Esophagus (tissue), 2 donors: ENCODE measurements around the gene IMMP2L. TPM values are rescaled to one million over a fixed set of nuclear protein-coding genes. Genes with fewer than 3 reads are reported as not detected.

Experiments used
- H3K27ac ChIP-seq, 2 donors: one replicate each; pipeline ENCODE4 v1.5.1; 2013; ENCODE audit warnings: low read depth in 2 of 2, mild to moderate bottlenecking in 2 of 2, inconsistent platforms in 1 of 2, low read length in 1 of 2, moderate library complexity in 1 of 2
- H3K27me3 ChIP-seq, 2 donors: one replicate each; pipeline ENCODE4 v1.6.1; 2013; ENCODE audit warnings: low read length in 2 of 2, control low read depth in 1 of 2, mild to moderate bottlenecking in 1 of 2; ENCODE audit not compliant: insufficient read depth in 2 of 2, control insufficient read depth in 1 of 2
- H3K36me3 ChIP-seq, 2 donors: one replicate each; pipeline ENCODE4 v1.6.1; 2013; ENCODE audit warnings: low read length in 1 of 2; ENCODE audit not compliant: control insufficient read depth in 2 of 2, insufficient read depth in 2 of 2
- H3K4me1 ChIP-seq, 2 donors: one replicate each; pipeline ENCODE4 v1.6.1; 2013; ENCODE audit warnings: low read length in 1 of 2; ENCODE audit not compliant: control insufficient read depth in 2 of 2, insufficient read depth in 2 of 2
- H3K4me3 ChIP-seq, 2 donors: one replicate each; pipeline ENCODE4 v1.5.1; 2013; ENCODE audit warnings: low read length in 2 of 2, mild to moderate bottlenecking in 2 of 2, low read depth in 1 of 2, moderate library complexity in 1 of 2
- H3K9me3 ChIP-seq, 2 donors: one replicate each; pipeline ENCODE4 v1.6.1; 2013; ENCODE audit warnings: mild to moderate bottlenecking in 2 of 2, low read depth in 1 of 2, low read length in 1 of 2, moderate library complexity in 1 of 2; ENCODE audit not compliant: control insufficient read depth in 2 of 2, insufficient read depth in 1 of 2
- WGBS, 2 donors: extraction: QIAGEN DNeasy Blood & Tissue Kit; methylation state at CpG; one replicate each; pipeline ENCODE4 v1.1.7; 2013; 5-methylcytosine and 5-hydroxymethylcytosine counted together
- polyA plus RNA-seq, 2 donors: library from polyadenylated mRNA; stranded (reverse); fragments of 200-250 nt; gene quantifications; one replicate each; pipeline ENCODE4 v1.2.3, GENCODE V29; 2013
- donor health status: healthy with polysubstance abuse.
- donor health status: Bipolar disorder and iron deficiency.

The IMMP2L gene
- polyA plus RNA-seq, 2 donors = 6.5 to 14.5 TPM

DNA sequence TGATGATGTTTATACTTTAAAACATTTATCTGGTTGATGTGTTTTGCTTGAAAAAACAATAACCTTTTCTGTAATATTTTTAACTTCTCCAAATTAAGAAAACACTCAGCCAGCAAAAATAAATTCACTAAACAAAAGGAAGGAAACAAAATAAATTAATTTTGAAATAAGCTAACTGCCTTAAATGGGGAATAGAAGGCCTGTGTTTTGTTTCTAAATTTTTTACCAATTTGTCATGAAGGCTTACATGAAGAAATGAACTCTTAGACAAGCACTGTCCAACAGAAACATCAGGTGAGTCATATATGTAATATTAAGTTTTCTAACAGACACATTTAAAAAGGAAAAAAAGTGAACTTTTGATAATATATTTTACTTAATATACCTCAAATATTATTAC, 402.9 kb downstream of the IMMP2L start:
- Histone ChIP-seq H3K36me3 (no peaks in the 10 kb centered on the region), H3K4me1 (no peaks in the 10 kb centered on the region), H3K4me3 (no peak overlapping the region), H3K9me3 (no peaks in the 10 kb centered on the region), H3K27me3 (no peaks in the 10 kb centered on the region), H3K27ac (no peak overlapping the region)

DNA sequence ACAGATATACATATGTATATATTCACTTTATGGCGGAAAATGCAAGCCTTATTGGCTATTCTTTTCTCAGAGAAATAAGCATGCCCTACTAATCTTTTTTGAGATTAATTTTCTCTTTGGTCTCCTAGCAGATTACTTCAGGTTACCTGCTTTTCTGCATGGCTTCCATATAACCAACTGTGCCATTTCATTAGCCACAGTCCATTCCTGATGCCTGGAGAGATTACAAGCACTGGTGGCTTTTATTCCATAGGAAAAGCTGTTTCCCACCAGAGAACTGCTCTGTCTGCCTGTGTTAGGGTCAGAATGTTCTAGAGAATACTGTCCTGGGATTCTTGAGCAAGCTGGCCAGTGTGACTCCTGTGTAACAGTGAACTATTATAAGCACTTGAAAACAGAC, 411.6 kb downstream of the IMMP2L start:
- H3K27me3 ChIP-seq = no peaks in the 10 kb centered on the region
- no peak overlapping the region for H3K4me3 ChIP-seq
- no peaks in the 10 kb centered on the region for H3K9me3 ChIP-seq
- no peak overlapping the region for H3K27ac ChIP-seq
- H3K36me3 ChIP-seq = no peaks in the 10 kb centered on the region
- H3K4me1 ChIP-seq = no peaks in the 10 kb centered on the region
- 95 to 97% methylated on average over 1 of the region's 1 CpG for WGBS, 2 donors

DNA sequence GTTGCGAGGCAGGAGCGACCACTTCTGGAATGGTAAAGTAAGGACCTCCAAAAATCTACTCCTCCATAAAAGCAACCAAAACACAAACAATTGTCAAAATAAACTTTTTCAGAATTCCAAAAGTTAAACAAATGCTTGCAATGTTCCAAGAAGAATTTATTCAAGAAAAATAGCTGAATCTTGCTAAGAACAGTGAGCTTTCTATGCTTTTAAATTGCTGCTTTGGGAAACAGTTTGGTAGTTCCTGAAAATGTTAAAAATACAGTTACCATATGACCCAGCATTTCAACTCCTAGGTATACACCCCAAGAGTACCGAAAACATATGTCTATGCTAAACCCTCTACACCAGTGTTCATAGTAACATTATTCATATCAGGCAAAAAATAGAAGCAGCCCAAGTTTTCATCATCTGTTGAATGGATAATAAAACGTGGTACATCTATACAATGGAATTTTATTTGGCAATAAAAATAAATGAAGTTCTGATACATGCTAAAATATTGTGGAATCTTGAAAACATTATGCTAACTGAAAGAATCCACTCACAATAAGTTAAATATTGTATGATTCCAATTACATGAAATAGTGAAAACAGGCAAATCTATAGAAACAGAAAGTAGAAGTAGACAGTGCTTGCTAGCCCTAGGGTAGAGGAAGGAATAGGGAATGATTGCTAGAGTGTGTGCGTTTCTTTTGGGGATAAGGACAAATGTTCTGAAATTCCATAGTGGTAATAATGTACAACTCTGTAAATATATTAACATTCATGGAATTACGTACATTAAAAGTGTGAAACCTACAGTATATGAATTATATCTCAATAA, 414.4 kb downstream of the IMMP2L start:
- H3K4me1 ChIP-seq = no peaks in the 10 kb centered on the region
- H3K27me3 ChIP-seq = no peaks in the 10 kb centered on the region
- no peak overlapping the region for H3K4me3 ChIP-seq
- no peaks in the 10 kb centered on the region for H3K9me3 ChIP-seq
- H3K36me3 ChIP-seq = no peaks in the 10 kb centered on the region
- no peak overlapping the region for H3K27ac ChIP-seq
- WGBS, 2 donors = 93% methylated on average over 6 of the region's 6 CpGs

DNA sequence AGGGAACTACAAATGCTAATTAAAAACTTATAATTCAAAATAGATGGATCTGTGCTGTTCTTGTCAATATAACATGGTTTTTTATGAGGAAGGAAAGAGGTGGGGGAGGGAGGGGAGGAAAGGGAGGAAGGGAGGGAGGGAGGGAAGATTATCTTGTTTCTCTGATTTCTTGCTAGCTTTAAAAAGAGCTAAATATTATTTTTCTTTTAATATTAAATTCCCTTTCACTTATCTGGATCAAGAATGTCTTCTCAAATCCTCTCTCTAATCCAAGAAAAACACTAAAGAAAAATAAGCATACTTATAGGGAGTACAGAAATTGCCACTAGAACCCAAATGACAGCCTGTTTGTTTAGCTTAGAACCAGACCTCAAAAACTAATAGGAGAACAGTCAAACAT, 416.2 kb downstream of the IMMP2L start:
- H3K27ac ChIP-seq = no peak overlapping the region
- H3K4me1 ChIP-seq = no peaks in the 10 kb centered on the region
- H3K9me3 ChIP-seq = no peaks in the 10 kb centered on the region
- H3K27me3 ChIP-seq = no peaks in the 10 kb centered on the region
- H3K36me3 ChIP-seq = no peaks in the 10 kb centered on the region
- H3K4me3 ChIP-seq = no peak overlapping the region

DNA sequence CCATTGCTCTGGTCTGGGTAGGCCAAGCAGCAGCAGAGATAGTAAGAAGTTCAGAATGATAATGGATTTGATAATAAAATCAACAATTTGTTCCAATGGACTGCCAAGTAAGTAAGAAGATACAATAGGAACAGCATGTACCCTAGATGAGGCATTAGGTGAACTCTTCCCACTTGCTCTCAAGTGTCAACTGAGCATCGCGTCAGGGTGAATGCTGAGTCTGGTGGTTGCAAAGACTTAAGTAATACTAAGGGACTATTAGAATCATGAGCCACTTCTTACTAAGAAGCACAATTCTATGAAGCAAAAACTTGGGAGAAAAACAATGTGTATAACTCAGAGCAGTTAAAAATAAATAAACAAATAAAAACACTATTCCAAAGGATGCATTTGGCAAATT, 416.8 kb downstream of the IMMP2L start:
- no peaks in the 10 kb centered on the region for H3K36me3 ChIP-seq
- 76 to 94% methylated on average over 2 of the region's 2 CpGs for WGBS, 2 donors
- no peak overlapping the region for H3K4me3 ChIP-seq
- no peaks in the 10 kb centered on the region for H3K4me1 ChIP-seq
- H3K27me3 ChIP-seq = no peaks in the 10 kb centered on the region
- no peaks in the 10 kb centered on the region for H3K9me3 ChIP-seq
- no peak overlapping the region for H3K27ac ChIP-seq

DNA sequence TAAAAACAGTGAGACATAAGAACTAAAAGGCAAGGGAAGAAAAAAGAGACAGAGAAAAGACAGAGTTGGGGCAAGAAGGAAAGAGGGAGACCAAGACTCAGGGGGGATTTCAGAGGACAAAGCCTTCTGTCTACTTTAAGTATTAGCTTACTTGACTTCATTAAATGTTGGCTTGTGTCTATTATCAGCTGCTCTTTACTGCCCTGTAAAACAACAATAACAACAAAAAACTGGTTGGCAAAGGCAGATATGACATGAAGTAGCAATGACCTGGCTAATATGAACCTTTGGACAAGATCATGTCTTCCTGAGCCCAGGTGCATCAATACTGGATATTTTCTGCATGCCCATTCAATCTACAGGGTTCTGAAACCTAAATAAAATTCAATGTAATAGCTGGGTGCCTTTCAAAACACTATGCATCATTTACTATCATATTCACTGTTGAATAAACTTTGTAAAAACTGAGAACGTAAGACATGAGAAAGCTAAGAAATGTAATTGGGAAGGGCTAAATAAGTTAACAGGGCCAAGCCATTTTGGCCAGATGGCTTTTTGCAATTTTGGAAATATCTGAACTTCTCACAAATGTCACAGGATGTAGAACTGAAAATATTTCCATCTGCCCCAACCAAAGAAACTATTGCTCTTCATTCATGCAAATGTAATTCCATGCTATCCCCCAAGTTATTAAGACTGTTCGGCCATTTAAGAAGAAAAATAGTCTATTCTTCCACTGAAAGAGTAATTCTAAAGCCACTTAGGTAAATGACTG, 422.0 kb downstream of the IMMP2L start:
- H3K4me3 ChIP-seq = no peak overlapping the region
- H3K36me3 ChIP-seq = no peaks in the 10 kb centered on the region
- peaks cover 0 to 3% of the 10 kb centered on the region in 2 donors for H3K4me1 ChIP-seq
- WGBS, 2 donors = 84 to 89% methylated on average over 2 of the region's 2 CpGs
- no peak overlapping the region for H3K27ac ChIP-seq
- H3K27me3 ChIP-seq = no peaks in the 10 kb centered on the region
- no peaks in the 10 kb centered on the region for H3K9me3 ChIP-seq

DNA sequence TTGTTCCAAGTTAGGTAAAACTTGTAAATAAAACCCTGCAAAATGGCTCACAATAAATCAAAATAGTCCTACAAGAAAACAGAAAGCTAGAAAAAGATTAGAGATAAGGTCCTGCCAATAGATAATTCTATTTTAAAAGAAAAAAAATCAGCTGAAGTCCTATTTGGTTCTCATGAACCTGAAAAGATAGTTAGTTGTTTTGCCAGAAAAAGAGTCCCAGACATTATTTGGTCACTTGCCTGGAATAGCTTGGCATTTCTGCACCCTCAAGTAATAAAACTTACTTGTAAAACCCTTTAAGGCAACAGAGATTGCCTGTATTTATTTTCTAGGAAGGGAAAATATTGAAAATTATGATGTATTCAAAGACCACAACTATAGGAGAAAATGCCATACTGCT, 423.7 kb downstream of the IMMP2L start:
- Histone ChIP-seq H3K4me3 (no peak overlapping the region), H3K4me1 (peaks cover 0 to 3% of the 10 kb centered on the region in 2 donors), H3K27me3 (no peaks in the 10 kb centered on the region), H3K27ac (no peak overlapping the region), H3K9me3 (no peaks in the 10 kb centered on the region), H3K36me3 (no peaks in the 10 kb centered on the region)

DNA sequence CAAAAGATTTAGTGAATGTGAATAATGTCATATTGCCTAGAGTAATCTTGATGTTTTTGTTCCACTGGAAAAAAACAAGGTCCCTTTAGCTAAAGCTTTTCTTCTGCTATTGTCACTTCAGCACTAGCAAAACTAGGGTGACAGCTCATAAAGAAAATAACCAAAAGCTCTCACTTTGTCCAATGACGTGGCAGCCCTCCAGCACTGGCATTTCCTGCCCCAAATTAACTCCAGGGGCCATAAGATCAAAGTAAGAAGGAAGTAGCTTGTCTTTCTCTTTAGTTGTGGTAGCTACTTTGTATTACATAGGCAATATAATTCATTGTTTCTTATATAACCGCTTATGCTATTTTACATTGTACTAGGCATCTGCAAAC, 424.1 kb downstream of the IMMP2L start:
- no peaks in the 10 kb centered on the region for H3K9me3 ChIP-seq
- no peaks in the 10 kb centered on the region for H3K36me3 ChIP-seq
- H3K27ac ChIP-seq = no peak overlapping the region
- 28 to 38% methylated on average over 2 of the region's 2 CpGs for WGBS, 2 donors
- H3K27me3 ChIP-seq = no peaks in the 10 kb centered on the region
- H3K4me3 ChIP-seq = no peak overlapping the region
- peaks cover 0 to 3% of the 10 kb centered on the region in 2 donors for H3K4me1 ChIP-seq

DNA sequence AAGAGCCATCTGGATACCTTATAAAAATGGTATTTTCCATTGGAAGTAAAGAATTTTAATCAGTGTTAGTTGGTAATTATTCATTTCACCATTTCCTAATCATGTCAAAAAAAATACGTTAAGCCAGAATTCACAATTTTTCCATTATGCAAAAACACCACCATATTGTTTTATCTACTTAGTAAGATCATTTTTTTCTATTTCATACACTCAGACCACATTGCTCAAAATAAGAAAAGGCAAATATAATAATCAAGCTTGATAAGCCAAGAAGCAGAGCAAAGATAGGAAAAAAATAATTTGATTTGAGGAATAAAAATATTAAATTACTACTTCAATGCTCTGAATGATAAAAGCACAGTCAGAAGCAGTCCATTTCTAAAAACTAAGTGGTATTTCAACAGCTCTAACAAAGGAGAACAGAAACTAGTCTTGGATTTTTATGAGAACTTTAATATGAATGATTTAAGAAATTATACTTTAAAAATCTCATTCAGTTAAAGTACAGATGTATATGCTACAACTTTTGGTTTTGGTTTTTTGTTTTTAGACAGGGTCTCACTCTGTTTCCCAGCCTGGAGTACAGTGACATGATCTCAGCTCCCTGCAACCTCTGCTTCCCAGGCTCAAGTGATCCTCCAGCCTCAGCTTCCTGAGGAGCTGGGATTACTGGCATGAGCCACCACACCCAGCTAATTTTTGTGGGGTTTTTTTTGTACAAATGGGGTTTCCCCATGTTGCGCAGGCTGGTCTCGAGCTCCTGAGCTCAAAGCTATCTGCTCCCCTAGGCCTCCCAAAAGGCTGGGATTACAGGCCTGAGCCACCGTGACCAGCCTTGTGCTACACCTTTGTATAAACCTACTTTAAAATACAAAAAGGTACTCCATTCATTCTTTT, 424.7 kb downstream of the IMMP2L start:
- H3K4me3 ChIP-seq = no peak overlapping the region
- no peaks in the 10 kb centered on the region for H3K27me3 ChIP-seq
- no peaks in the 10 kb centered on the region for H3K9me3 ChIP-seq
- no peak overlapping the region for H3K27ac ChIP-seq
- H3K36me3 ChIP-seq = no peaks in the 10 kb centered on the region
- H3K4me1 ChIP-seq = peaks cover 0 to 3% of the 10 kb centered on the region in 2 donors
- 48 to 63% methylated on average over 4 of the region's 4 CpGs for WGBS, 2 donors
